Glutamatergic neuron (in vitro differentiated cells): ENCODE results near the gene B3GALNT2. TPM values are rescaled to one million over a fixed set of nuclear protein-coding genes. Genes with fewer than 3 reads are reported as not detected.
A peak's percentile ranks its signal among the peaks of the same experiment; 100 is the strongest.

Experiments used
- DNase-seq: peaks from one replicate; pipeline ENCODE4 v3.0.0; 2022
- H3K27ac Mint-ChIP-seq: one replicate; pipeline ENCODE4 v1.8.0; 2020; ENCODE audit warnings: mild to moderate bottlenecking, mixed read lengths, inconsistent platforms; ENCODE audit not compliant: unreplicated experiment
- H3K27me3 Mint-ChIP-seq: one replicate; pipeline ENCODE4 v1.8.0; 2020; ENCODE audit warnings: mild to moderate bottlenecking, moderate library complexity, mixed read lengths, inconsistent platforms; ENCODE audit not compliant: unreplicated experiment
- H3K36me3 Mint-ChIP-seq: one replicate; pipeline ENCODE4 v1.8.0; 2020; ENCODE audit warnings: mild to moderate bottlenecking, mixed read lengths, inconsistent platforms; ENCODE audit not compliant: unreplicated experiment
- H3K4me1 Mint-ChIP-seq: one replicate; pipeline ENCODE4 v1.8.0; 2020; ENCODE audit warnings: mild to moderate bottlenecking, low read depth, mixed read lengths, inconsistent platforms; ENCODE audit not compliant: unreplicated experiment
- H3K4me3 Mint-ChIP-seq: one replicate; pipeline ENCODE4 v1.8.0; 2020; ENCODE audit warnings: mild to moderate bottlenecking, mixed read lengths, inconsistent platforms; ENCODE audit not compliant: unreplicated experiment
- H3K9me3 Mint-ChIP-seq: one replicate; pipeline ENCODE4 v1.8.0; 2020; ENCODE audit warnings: mild to moderate bottlenecking, moderate library complexity, mixed read lengths, inconsistent platforms; ENCODE audit not compliant: unreplicated experiment
- CTCF ChIP-seq: fragments of 200-600 bp; sonication (generic); IDR thresholded peaks from one replicate; pipeline ENCODE4 v1.5.0; 2021; ENCODE audit not compliant: partially characterized antibody, unreplicated experiment
- total RNA-seq: library from RNA; stranded (reverse); fragmentation: NEBNext Ultra II Directional; extraction: Animal tissue kit (Norgen Biotek cat#: 25700); gene quantifications from one replicate; pipeline ENCODE4 v1.2.1, GENCODE V29; 2021; ENCODE audit not compliant: unreplicated experiment

B3GALNT2 gene
- total RNA-seq, 1 donor from 2014 or later, result 12.3 TPM

GRCh38 chr1:235424092-235424491 is 80.2 kb downstream of the B3GALNT2 start:
- no peak for DNase-seq
- Mint-ChIP-seq H3K4me1 (peaks cover 18% of the 10 kb centered on the region), H3K9me3 (peaks cover 1% of the 10 kb centered on the region), H3K27me3 (peaks cover 2% of the 10 kb centered on the region), H3K36me3 (no peaks in the 10 kb centered on the region), H3K27ac (no peak overlapping the region), H3K4me3 (no peak overlapping the region)
- TF ChIP-seq CTCF, result no peak

GRCh38 chr1:235423214-235423652 is 81.0 kb downstream of the B3GALNT2 start:
- H3K36me3 Mint-ChIP-seq, result no peaks in the 10 kb centered on the region
- H3K27me3 Mint-ChIP-seq, result peaks cover 2% of the 10 kb centered on the region
- H3K27ac Mint-ChIP-seq, result peak overlapping the region; percentile 10
- no peak overlapping the region for H3K4me3 Mint-ChIP-seq
- peaks cover 18% of the 10 kb centered on the region for H3K4me1 Mint-ChIP-seq
- no peak for TF ChIP-seq CTCF
- H3K9me3 Mint-ChIP-seq, result peaks cover 1% of the 10 kb centered on the region
- DNase-seq, result no peak

- no peak for TF ChIP-seq CTCF
- Mint-ChIP-seq H3K4me3 (no peak overlapping the region), H3K36me3 (no peaks in the 10 kb centered on the region), H3K9me3 (peaks cover 1% of the 10 kb centered on the region), H3K4me1 (peaks cover 18% of the 10 kb centered on the region), H3K27ac (peak overlapping the region; percentile 8), H3K27me3 (peaks cover 2% of the 10 kb centered on the region)
- no peak for DNase-seq
Measured at GRCh38 chr1:235421751-235422150, 82.5 kb downstream of the B3GALNT2 start.

GRCh38 chr1:235417086-235417697 is 87.1 kb downstream of the B3GALNT2 start:
- H3K4me3 Mint-ChIP-seq, result no peak overlapping the region

More at GRCh38 chr1:235417086-235417697, 87.1 kb downstream of the B3GALNT2 start:
- no peaks in the 10 kb centered on the region for H3K27me3 Mint-ChIP-seq
- H3K36me3 Mint-ChIP-seq, result no peaks in the 10 kb centered on the region
- DNase-seq, result peak; percentile 54
- TF ChIP-seq CTCF, result peak; percentile 89
- H3K9me3 Mint-ChIP-seq, result no peaks in the 10 kb centered on the region
- H3K4me1 Mint-ChIP-seq, result peaks cover 5% of the 10 kb centered on the region
- H3K27ac Mint-ChIP-seq, result no peak overlapping the region
